GM23338 (cell line): ENCODE measurements around the gene EFCAB10.
A peak's percentile ranks its signal among the peaks of the same experiment; 100 is the strongest.

Experiments used
- CTCF ChIP-seq, 2 experiments: fragments of 200-600 bp in 1 of 2; sonication (generic) in 1 of 2; conservative IDR thresholded peaks; 2 replicates each; pipeline versions ENCODE4 v1.5.1 to v1.6.1; 2016 to 2017; ENCODE audit warnings: antibody characterized with exemption in 2 of 2, low read depth in 2 of 2, mild to moderate bottlenecking in 2 of 2, moderate library complexity in 1 of 2
- POLR2AphosphoS5 ChIP-seq: IDR thresholded peaks from 2 replicates; pipeline ENCODE4 v1.6.1; 2016; ENCODE audit warnings: antibody characterized with exemption, low read depth
- ZNF114 ChIP-seq: fragments of 250-450 bp; sonication (Bioruptor Pico); IDR thresholded peaks from 2 replicates; pipeline ENCODE4 v1.5.0; 2020; ENCODE audit warnings: mild to moderate bottlenecking, moderate library complexity
- ZNF331 ChIP-seq: fragments of 250-450 bp; sonication (Bioruptor Pico); IDR thresholded peaks from 2 replicates; pipeline ENCODE4 v1.5.0; 2020; ENCODE audit warnings: low read depth, mild to moderate bottlenecking, moderate library complexity

GRCh38 chr7:105594034-105594433 lies 12.7 kb upstream of the EFCAB10 start:
- peak; percentile 45 to 46 for TF ChIP-seq CTCF (conservative IDR thresholded peaks at IDR 0.05; ENCODE audit: low read depth in 2 of 2)
- no peak for TF ChIP-seq POLR2AphosphoS5
- no peak for TF ChIP-seq ZNF114 (CRISPR knock-in tag)
- TF ChIP-seq ZNF331 (CRISPR knock-in tag) = no peak
